COR-L47 (cell line): ENCODE results near the gene ARMS2.

Experiments used
- DNase-seq: peaks from one replicate; lab custom pipeline; 2025; lab: John Stamatoyannopoulos, UW

Gene ARMS2

DNA sequence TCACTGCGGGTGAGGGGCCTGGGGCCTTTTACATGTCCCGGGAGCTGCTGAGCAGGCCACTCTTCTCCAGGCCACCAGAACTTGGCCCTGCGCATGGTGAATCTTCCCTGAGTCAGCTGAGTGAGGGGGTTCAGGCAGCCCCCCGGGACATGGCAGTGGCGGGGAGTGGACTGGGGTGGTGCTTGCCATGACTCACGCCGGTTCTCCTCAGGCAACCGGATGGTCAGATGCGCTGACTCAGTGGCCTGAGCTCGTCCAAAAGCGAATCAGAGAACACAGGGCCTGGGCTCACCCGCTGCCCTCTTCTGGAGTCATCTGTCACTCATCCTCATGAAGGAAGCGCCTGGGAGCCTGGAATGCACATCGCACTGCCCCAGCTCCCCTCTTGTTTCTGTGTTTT, 40.4 kb downstream of the ARMS2 start:
- DNase-seq: no peak

DNA sequence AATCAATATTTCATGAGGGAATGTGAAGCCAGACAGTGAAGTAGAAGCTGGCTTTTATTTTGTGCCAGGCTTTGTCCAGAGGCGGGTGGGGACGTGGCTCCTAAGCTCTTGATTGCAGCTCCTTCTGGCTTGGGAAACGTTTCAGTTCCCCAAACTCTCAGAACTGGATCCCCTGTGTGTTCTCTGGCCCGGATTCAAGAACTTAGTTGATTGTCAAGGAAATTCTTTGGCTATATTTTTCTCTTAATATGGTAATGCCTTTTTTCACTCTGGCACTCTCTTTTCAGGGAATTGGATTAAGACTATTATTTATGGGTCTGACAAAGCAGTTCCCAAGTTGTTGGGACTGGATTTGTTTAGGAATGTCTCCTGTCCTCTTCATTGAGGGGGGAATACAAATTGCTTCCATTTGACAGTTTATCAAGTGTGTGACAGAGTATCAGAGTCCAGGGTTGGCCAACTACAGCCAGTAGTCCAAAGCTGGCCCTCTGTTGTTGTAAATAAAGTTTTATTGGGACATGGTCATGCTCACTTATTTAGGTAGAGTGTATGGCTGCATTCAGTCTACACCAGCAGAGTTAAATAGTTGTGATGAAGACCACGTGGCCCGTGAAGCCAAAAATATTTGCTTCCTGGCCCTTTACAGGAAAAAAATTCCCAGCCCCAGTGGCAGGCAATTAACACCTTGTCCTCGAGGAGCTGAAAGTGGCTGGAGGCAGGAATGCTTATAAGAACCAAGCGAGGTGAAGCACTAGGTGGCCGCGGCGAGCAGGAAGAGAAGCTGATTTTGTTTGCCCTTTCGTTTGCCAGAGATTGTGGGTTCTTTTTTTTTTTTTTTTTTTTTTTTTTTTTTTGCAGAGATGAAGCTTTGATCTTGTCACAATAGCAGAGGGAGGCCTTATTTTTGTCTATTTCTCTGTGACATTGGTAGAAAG, 41.2 kb downstream of the ARMS2 start:
- no peak for DNase-seq

DNA sequence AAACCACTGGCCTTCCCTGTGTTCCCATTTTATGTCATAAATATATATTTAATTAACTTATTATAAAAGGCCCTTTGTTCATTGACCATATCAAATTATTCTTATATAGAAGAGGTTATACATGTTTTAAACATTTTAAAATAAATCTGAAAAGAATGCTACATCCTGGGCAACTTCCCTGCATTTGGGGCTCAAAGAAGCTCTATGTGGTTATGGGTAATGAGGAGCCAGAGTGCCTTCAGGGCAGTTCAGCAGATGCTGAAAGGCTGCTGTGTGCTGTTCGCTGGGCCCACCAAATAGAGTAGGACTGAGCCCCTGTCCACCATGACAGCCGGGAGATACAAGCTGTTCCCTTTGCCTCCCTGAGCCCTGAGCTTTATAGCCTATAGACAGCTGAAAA, 42.8 kb downstream of the ARMS2 start:
- DNase-seq: no peak

DNA sequence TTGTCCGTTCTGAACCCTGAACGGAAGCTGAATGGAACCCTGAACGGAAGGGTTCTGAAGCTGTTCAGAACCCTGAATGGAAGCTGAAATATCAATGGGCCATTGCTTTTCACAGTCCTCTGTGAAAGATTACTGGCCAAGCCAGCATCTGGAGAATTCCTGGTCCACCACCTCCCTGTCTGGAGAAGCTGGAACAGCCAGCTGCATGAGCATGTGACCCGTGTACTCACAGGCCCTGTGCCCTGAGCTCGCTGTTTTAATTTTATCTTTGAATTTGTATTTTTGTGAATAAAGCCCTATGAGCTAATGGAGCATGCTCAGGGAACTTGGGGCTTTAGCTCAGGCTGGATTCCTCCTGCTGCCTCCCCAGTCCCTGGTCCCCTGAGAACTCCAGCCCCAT, 44.1 kb downstream of the ARMS2 start:
- no peak for DNase-seq

DNA sequence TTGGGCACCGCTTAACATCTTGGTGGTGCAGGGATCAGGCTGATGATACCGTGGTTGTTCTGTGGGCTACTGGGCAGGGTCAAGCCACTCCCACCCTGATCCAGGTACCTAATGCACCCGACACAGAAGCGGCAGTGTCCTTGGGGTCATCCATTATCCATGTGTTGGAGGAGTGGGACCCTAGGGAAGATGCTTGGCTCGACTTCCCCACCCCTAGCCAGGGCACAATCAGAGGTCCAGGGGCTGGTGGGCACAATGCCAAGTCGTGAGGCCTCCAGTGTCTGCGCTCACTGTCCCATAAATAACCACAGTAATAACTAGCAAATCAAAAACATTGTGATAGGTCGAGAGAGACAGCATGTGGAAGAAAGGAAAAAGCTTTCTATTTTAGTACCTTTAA, 44.6 kb downstream of the ARMS2 start:
- DNase-seq: no peak

DNA sequence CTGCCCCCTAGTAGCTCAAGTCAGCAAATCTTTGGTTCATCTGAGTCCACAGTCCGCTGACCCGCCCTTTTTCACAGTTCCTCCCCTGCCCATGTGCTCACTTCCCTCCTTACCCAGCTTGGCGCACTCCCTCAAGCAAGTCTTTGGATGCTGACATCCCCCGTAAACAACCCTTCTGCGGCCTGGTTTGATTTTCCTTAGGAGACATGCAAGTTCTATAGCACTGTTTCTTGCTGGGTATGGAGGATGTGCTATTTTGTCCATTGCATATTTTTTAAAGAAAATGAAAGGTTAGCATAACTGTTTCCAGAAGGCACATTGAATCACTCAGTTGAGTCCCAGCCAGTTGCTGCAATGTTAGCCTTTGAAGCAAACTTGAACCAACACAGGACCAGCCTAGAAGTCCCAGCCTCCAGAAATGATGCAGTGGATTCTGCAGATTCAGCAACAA, 45.1 kb downstream of the ARMS2 start:
- no peak for DNase-seq

DNA sequence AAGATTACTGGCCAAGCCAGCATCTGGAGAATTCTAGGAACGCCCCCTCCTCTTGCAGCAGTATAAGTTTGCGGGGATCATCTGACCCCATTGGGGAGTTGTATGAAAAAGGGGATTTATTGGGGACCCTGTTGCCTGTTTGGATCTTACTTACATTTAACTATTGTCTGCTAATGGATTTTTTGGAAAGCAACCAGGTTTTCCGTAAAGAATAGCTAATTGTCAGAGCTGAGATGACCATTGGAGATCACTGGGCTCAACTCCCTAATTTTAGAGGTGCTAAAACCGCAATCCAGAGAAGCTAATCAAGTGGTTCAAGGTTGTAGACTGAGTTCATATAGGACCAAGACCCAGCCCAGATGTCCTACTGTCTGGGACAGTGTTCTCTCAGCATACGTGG, 45.7 kb downstream of the ARMS2 start:
- DNase-seq: no peak

DNA sequence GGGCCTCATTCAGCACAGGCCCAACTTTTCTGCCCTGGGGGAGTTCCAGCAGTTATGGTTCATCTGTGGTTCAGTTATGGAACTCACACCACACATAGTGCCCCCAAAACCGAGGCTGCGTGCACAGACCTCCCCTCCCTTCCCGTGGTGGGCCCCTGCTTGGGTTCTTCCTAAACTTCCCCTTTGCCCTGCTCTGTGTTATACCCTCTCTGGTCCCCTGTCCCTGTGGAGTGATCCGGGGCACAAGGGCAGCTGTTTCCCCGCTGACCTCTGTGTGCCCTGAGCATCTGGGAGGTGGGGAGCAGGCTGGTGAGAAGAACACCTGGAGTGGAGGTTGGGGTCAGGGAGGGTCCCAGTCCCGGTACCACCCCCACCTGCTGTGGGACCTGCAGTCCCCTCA, 46.3 kb downstream of the ARMS2 start:
- no peak for DNase-seq

DNA sequence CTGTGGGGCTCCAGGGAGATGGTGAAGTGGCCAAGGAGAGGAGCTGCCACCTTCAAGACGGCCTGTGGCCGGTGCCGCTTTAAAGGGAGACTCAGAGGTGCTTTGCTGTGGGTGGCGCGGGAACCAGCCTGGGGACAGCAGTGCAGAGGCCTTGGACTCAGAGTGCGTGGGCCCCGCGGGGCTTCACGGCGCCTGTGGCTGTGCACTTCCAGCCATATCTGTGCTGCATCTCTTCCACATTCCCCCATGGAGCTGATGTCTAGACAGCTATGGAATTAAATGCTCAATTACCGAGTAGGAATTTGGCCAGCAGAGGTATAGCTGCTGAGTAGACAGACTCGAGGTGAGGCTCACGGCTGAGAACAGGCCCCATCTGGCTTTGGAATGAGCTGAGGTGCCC, 48.6 kb downstream of the ARMS2 start:
- no peak for DNase-seq

DNA sequence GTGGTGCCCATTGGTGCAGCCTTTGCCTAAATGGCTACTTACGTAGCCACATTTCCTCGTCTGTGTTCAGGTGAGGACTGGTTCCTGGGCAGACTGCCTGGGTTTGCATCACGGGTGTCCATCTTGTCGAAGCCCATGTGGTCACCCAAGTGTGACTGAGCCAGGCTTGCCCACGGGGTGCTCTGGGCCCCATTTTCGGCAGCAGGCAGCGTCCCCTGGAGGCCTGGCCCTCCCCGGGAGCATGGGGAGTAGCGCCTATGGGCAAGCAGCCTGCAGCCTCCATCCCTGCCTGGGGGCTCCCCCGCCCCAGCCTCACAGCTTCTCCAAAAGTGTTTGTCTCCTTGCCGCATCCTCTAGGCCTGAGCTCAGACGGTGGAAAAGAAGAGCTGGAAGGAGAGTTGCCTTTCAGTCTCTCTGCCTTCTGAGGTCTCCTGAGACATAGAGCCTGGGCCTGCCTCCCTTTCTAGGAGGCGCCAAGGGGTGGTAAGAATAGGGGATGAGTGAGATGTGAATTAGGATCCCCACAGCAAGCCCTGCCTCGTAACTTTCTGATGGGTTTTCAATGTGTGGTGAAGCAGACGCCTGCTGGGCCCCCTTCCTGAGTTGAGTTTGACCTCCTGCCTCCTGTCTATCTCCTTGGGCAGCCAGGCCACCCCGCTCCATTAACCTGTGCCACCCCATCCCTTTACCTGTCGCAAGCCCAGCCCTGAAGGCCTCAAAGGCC, 49.6 kb downstream of the ARMS2 start:
- no peak for DNase-seq

DNA sequence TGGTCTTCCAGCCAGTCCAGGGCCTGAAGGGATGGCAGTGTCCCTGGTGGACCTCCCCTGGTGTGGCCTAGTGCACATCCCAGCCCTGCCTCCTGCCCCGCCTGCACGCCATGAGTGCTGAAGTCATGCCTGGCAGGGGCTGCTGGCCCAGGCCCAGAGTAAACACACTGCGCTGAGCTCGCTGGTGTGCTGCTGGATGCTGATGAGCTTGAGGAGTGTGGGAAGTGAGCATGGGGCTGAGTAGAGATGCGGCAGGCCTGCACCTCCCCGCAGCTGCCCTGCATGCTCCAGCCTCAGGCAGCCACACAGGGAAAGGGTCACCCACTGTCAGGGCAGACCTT, 50.1 kb downstream of the ARMS2 start:
- peak; percentile 73 for DNase-seq

DNA sequence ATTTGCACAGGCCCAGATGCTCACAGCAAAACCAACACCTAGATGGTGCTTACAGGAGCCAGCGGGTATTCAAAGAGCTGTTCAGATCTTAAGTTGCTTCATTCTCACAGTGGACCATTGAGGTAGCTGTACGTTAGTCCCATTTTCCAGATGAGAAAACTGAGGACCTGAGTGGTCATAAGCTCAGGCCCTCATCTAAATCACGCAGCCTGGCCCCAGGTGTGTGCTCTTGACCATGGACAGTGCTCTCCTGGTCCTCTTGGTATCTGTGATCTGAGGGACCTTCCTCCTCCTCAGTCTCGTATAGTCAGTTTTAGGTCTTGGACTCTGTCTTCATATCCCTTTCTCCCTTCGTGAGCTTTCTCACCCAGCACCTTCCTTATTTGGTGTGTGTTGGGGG, 50.6 kb downstream of the ARMS2 start:
- DNase-seq: no peak

DNA sequence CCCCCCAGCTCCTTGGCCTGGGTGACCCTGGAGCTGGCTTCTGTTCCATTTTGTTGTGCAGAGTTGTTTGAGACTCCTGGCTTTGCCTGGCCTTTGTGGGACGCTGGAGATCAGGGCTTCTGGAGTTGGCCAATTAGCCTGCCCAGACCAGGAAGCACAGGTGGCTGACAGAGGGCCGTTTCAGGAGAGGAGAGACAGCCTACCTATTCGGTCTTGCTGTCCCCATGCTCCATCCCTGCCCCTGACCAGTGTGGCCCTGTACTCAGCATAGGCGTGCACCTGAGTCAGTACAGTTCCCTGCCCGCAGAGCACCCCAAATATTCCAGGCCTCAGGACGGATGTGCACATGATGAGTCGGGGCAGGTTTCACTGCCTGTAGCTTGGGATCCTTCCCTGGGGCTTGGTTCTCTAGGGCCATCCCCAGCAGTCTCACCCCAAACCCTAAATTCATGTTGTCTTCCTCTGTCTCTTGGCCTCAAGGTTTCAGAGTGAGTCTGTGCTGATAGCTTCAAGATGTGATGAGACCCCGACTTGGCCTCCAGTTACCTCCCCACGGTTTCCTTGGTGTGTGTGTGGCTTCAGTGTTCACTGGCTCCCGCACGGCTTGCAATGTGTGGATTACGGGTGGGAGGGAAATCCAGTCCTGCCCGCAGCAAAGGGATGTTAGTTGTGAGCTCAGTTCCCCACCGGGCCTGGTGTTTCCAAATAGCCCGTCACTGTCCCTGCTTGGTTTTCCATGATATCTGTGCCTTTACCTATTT, 51.6 kb downstream of the ARMS2 start:
- DNase-seq: no peak
